Breast epithelium (tissue), 3 donors: ENCODE measurements around the gene ZC3H12A.

Source experiments
- POLR2AphosphoS5 ChIP-seq, 3 donors: sonication (generic); formaldehyde crosslinking; IDR thresholded peaks; one replicate each; pipeline ENCODE4 v1.6.1; 2017; ENCODE audit warnings: antibody characterized with exemption in 3 of 3
- TF ChIP-seq, protein P1 (sequence below), 3 donors: fragments of 450-650 bp; IDR thresholded peaks; one replicate each; pipeline ENCODE4 v1.5.1; 2016 to 2017; ENCODE audit warnings: antibody characterized with exemption in 3 of 3, mild to moderate bottlenecking in 3 of 3, moderate library complexity in 3 of 3

DNA sequence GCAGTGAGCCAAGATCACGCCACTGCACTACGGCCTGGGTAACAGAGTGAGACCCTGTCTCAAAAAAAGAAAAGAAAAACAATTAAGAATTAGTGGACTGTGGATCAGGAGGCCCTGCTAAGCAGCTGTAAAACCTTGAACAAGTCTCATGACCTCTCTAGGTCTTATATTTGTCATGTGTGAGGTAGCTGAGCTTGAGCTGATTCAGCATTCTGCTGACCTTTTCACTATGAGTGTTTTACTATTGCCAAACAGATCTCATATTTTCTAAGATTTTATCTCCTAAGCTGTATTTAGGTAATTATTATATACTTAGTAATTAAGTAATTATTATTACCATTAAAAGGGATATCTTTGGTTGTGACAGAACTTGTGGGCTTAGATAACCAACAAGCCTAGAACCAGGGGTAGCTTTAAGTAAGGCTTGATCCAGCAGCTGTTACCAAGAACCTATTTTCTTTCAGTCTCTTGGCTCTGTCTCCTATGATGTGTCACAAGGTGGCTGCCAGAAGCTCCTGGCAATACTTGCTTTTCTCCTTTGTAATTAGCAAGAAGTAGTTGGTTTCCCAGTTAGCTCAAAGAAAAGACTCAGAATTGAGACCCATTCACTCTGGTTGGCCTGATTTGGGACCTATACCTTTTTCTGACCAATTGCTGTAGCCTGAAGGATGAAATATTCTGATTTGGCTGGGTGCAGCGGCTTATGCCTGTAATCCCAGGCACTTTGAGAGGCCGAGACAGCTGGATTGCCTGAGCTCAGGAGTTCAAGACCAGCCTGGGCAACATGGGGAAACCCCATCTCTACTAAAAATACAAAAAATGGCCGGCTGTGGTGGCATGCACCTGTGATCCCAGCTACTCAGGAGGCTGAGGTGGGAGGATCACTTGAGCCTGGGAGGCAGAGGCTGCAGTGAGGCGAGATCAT, 8.5 kb upstream of the ZC3H12A start:
- TF ChIP-seq, protein P1, sequence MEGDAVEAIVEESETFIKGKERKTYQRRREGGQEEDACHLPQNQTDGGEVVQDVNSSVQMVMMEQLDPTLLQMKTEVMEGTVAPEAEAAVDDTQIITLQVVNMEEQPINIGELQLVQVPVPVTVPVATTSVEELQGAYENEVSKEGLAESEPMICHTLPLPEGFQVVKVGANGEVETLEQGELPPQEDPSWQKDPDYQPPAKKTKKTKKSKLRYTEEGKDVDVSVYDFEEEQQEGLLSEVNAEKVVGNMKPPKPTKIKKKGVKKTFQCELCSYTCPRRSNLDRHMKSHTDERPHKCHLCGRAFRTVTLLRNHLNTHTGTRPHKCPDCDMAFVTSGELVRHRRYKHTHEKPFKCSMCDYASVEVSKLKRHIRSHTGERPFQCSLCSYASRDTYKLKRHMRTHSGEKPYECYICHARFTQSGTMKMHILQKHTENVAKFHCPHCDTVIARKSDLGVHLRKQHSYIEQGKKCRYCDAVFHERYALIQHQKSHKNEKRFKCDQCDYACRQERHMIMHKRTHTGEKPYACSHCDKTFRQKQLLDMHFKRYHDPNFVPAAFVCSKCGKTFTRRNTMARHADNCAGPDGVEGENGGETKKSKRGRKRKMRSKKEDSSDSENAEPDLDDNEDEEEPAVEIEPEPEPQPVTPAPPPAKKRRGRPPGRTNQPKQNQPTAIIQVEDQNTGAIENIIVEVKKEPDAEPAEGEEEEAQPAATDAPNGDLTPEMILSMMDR (IDR thresholded peaks at IDR 0.05), result no peak
- no peak for TF ChIP-seq POLR2AphosphoS5 (IDR thresholded peaks at IDR 0.05)
